Measurements from ENCODE around the gene COL4A1. TPM values are rescaled to one million over a fixed set of nuclear protein-coding genes. Genes with fewer than 3 reads are reported as not detected.

The COL4A1 gene
- total RNA-seq, 1 experiment from 2014 or later = 0.12 TPM

- intact Hi-C loops (cut with micrococcal nuclease; ENCODE audit: unreplicated experiment) = no loop called here
- H3K27me3 Mint-ChIP-seq (ENCODE audit: unreplicated experiment) = no peaks in the 10 kb centered on the region
- no TSS peak for BruUV-seq (replicated peaks)
Observed at GRCh38 chr13:110133425-110134235, 173.3 kb downstream of the COL4A1 start.

GRCh38 chr13:110132225-110132982 lies 174.6 kb downstream of the COL4A1 start:
- Mint-ChIP-seq H3K27ac (ENCODE audit: unreplicated experiment) (no peak overlapping the region), H3K36me3 (ENCODE audit: insufficient read depth, unreplicated experiment) (no peaks in the 10 kb centered on the region), H3K4me1 (ENCODE audit: low read depth, unreplicated experiment) (no peaks in the 10 kb centered on the region), H3K4me3 (ENCODE audit: low read depth, unreplicated experiment) (no peak overlapping the region), H3K9me3 (ENCODE audit: low read depth, unreplicated experiment) (no peaks in the 10 kb centered on the region), H3K27me3 (ENCODE audit: unreplicated experiment) (no peaks in the 10 kb centered on the region)
- CTCF ChIA-PET = no interaction called here
- no peak for TF ChIP-seq CTCF (IDR thresholded peaks at IDR 0.05; ENCODE audit: unreplicated experiment)
- intact Hi-C loops (cut with micrococcal nuclease; ENCODE audit: unreplicated experiment) = no loop called here
- no peak for DNase-seq
- no TSS peak for BruUV-seq (replicated peaks)

More at GRCh38 chr13:110133425-110134235, 173.3 kb downstream of the COL4A1 start:
- CTCF ChIA-PET = no interaction called here
- TF ChIP-seq CTCF (IDR thresholded peaks at IDR 0.05; ENCODE audit: unreplicated experiment) = no peak
- Mint-ChIP-seq H3K9me3 (ENCODE audit: low read depth, unreplicated experiment) (no peaks in the 10 kb centered on the region), H3K4me1 (ENCODE audit: low read depth, unreplicated experiment) (no peaks in the 10 kb centered on the region), H3K4me3 (ENCODE audit: low read depth, unreplicated experiment) (no peak overlapping the region), H3K36me3 (ENCODE audit: insufficient read depth, unreplicated experiment) (peaks cover 6% of the 10 kb centered on the region), H3K27ac (ENCODE audit: unreplicated experiment) (no peak overlapping the region)
- no peak for DNase-seq

GRCh38 chr13:110131424-110131823 lies 175.5 kb downstream of the COL4A1 start:
- Mint-ChIP-seq H3K36me3 (ENCODE audit: insufficient read depth, unreplicated experiment) (no peaks in the 10 kb centered on the region), H3K4me1 (ENCODE audit: low read depth, unreplicated experiment) (peaks cover 2% of the 10 kb centered on the region), H3K4me3 (ENCODE audit: low read depth, unreplicated experiment) (no peak overlapping the region), H3K27ac (ENCODE audit: unreplicated experiment) (no peak overlapping the region), H3K27me3 (ENCODE audit: unreplicated experiment) (no peaks in the 10 kb centered on the region), H3K9me3 (ENCODE audit: low read depth, unreplicated experiment) (no peaks in the 10 kb centered on the region)
- DNase-seq = no peak
- no peak for TF ChIP-seq CTCF (IDR thresholded peaks at IDR 0.05; ENCODE audit: unreplicated experiment)
- CTCF ChIA-PET = no interaction called here
- intact Hi-C loops (cut with micrococcal nuclease; ENCODE audit: unreplicated experiment) = no loop called here
- no TSS peak for BruUV-seq (replicated peaks)

- H3K4me1 Mint-ChIP-seq (ENCODE audit: low read depth, unreplicated experiment) = peaks cover 8% of the 10 kb centered on the region
- H3K27me3 Mint-ChIP-seq (ENCODE audit: unreplicated experiment) = no peaks in the 10 kb centered on the region
- CTCF ChIA-PET = no interaction called here
- TF ChIP-seq CTCF (IDR thresholded peaks at IDR 0.05; ENCODE audit: unreplicated experiment) = no peak
- DNase-seq = no peak
- no peaks in the 10 kb centered on the region for H3K9me3 Mint-ChIP-seq (ENCODE audit: low read depth, unreplicated experiment)
- BruUV-seq (replicated peaks) = no TSS peak
- H3K27ac Mint-ChIP-seq (ENCODE audit: unreplicated experiment) = no peak overlapping the region
- H3K36me3 Mint-ChIP-seq (ENCODE audit: insufficient read depth, unreplicated experiment) = no peaks in the 10 kb centered on the region
- intact Hi-C loops (cut with micrococcal nuclease; ENCODE audit: unreplicated experiment) = no loop called here
- H3K4me3 Mint-ChIP-seq (ENCODE audit: low read depth, unreplicated experiment) = no peak overlapping the region
Observed at GRCh38 chr13:110130431-110130830, 176.5 kb downstream of the COL4A1 start.

Data from Calu3 (cell line).